ENCODE data around the gene RBBP5. TPM values are rescaled to one million over a fixed set of nuclear protein-coding genes. Genes with fewer than 3 reads are reported as not detected.

RBBP5 gene
- total RNA-seq, 1 experiment from 2014 or later: 29.5 TPM

GRCh38 chr1:205133287-205133686 lies 11.5 kb upstream of the RBBP5 start:
- no peak for DNase-seq (ENCODE audit: extremely low read depth, low read depth)

- no peak for DNase-seq (ENCODE audit: extremely low read depth, low read depth)
These were observed 7.8 kb upstream of the RBBP5 start for GRCh38 chr1:205129447-205130029.

GRCh38 chr1:205128050-205128449 lies 6.3 kb upstream of the RBBP5 start:
- DNase-seq (ENCODE audit: extremely low read depth, low read depth): no peak

GRCh38 chr1:205127646-205128045 lies 5.9 kb upstream of the RBBP5 start:
- DNase-seq (ENCODE audit: extremely low read depth, low read depth): no peak

- DNase-seq (ENCODE audit: extremely low read depth, low read depth): no peak
These were observed 2.9 kb upstream of the RBBP5 start for GRCh38 chr1:205124726-205125125.

GRCh38 chr1:205122489-205122882 lies 708 bp upstream of the RBBP5 start:
- DNase-seq (ENCODE audit: extremely low read depth, low read depth): no peak

GRCh38 chr1:205118752-205119151 lies 3.0 kb downstream of the RBBP5 start:
- DNase-seq (ENCODE audit: extremely low read depth, low read depth): no peak

- no peak for DNase-seq (ENCODE audit: extremely low read depth, low read depth)
These were observed 10.4 kb downstream of the RBBP5 start for GRCh38 chr1:205111354-205111753.

GRCh38 chr1:205109711-205110110 lies 12.1 kb downstream of the RBBP5 start:
- no peak for DNase-seq (ENCODE audit: extremely low read depth, low read depth)

GRCh38 chr1:205109269-205109668 lies 12.5 kb downstream of the RBBP5 start:
- no peak for DNase-seq (ENCODE audit: extremely low read depth, low read depth)

GRCh38 chr1:205108464-205108863 lies 13.3 kb downstream of the RBBP5 start:
- DNase-seq (ENCODE audit: extremely low read depth, low read depth): no peak

- DNase-seq (ENCODE audit: extremely low read depth, low read depth): no peak
These were observed 14.5 kb downstream of the RBBP5 start for GRCh38 chr1:205107327-205107726.

GRCh38 chr1:205102404-205102803 lies 19.4 kb downstream of the RBBP5 start:
- DNase-seq (ENCODE audit: extremely low read depth, low read depth): no peak

- no peak for DNase-seq (ENCODE audit: extremely low read depth, low read depth)
These were observed 23.5 kb downstream of the RBBP5 start for GRCh38 chr1:205098242-205098641.

- DNase-seq (ENCODE audit: extremely low read depth, low read depth): no peak
These were observed 26.4 kb downstream of the RBBP5 start for GRCh38 chr1:205095422-205095821.

GRCh38 chr1:205091043-205091740 lies 30.6 kb downstream of the RBBP5 start:
- DNase-seq (ENCODE audit: extremely low read depth, low read depth): no peak

GRCh38 chr1:205088341-205088740 lies 33.4 kb downstream of the RBBP5 start:
- no peak for DNase-seq (ENCODE audit: extremely low read depth, low read depth)

GRCh38 chr1:205084360-205084759 lies 37.4 kb downstream of the RBBP5 start, which contains the start of gene TMEM81:
TSS of gene TMEM81 (minus strand) at chr1:205084460. CDS start at chr1:205084320, 140 bp downstream.
- no peak for DNase-seq (ENCODE audit: extremely low read depth, low read depth)

GRCh38 chr1:205082431-205082830 lies 39.3 kb downstream of the RBBP5 start:
- DNase-seq (ENCODE audit: extremely low read depth, low read depth): no peak

- no peak for DNase-seq (ENCODE audit: extremely low read depth, low read depth)
These were observed 43.9 kb downstream of the RBBP5 start for GRCh38 chr1:205077934-205078311.

- DNase-seq (ENCODE audit: extremely low read depth, low read depth): no peak
These were observed 44.4 kb downstream of the RBBP5 start for GRCh38 chr1:205077158-205077933.
